Measurements from ENCODE around the gene PIK3AP1. TPM values are rescaled to one million over a fixed set of nuclear protein-coding genes. Genes with fewer than 3 reads are reported as not detected.

The PIK3AP1 gene
- polyA plus RNA-seq (2012; rRNA removed), result 0.07 and 0.08 TPM in 2 replicates
- 0.06 and 0.17 TPM in 2 replicates for polyA plus RNA-seq (2012; cell fraction: cytosol; rRNA removed)
- polyA plus RNA-seq (2012; cell fraction: nucleus; rRNA removed), result 0.02 TPM in 2 replicates

GRCh38 chr10:96720422-96721206, at the start of gene PIK3AP1:
PIK3AP1 (minus strand) TSS chr10:96720514; CDS start chr10:96720394, 120 bp downstream.
- TF ChIP-seq RCOR1 (IDR thresholded peaks at IDR 0.05; ENCODE audit: low read length), result no peak; the same call in 1 of the 2 replicates
- peak; percentile 51; the same call in 1 of the 2 replicates for TF ChIP-seq MXI1 (IDR thresholded peaks at IDR 0.05; ENCODE audit: low read depth, low read length)
- TF ChIP-seq NRF1 (IDR thresholded peaks at IDR 0.05; ENCODE audit: low read depth, low read length), result no peak
- no peak for TF ChIP-seq IRF3 (IDR thresholded peaks at IDR 0.05; ENCODE audit: low read depth, low read length)
- Histone ChIP-seq H3K9me3 (no peaks in the 10 kb centered on the region), H3K79me2 (ENCODE audit: insufficient read depth) (no peaks in the 10 kb centered on the region), H3K4me3 (ENCODE audit: low read depth in 2 of 2, low read length in 1 of 2) (peak within 1 kb of the TSS; percentile 52 to 59), H3K27ac (ENCODE audit: low read depth in 2 of 2, low read length in 1 of 2) (peak within 1 kb of the TSS in 1 of 2 experiments; percentile 45; a peak in 2 of 4 replicates), H4K20me1 (ENCODE audit: insufficient read depth) (no peaks in the 10 kb centered on the region), H2AFZ (ENCODE audit: low read depth) (0 out of 2 replicates have a peak within 1 kb of the TSS, but pooled peaks have one; percentile 51), H3K4me2 (peak within 1 kb of the TSS; percentile 88), H3K9ac (no peak within 1 kb of the TSS), H3K27me3 (ENCODE audit: insufficient read depth) (peaks cover 18% of the 10 kb centered on the region), H3K36me3 (replicated peaks in 1 of 2; ENCODE audit: control insufficient read depth in 1 of 2, insufficient read depth in 2 of 2, low read length in 1 of 2) (no peaks in the 10 kb centered on the region), H3K4me1 (ENCODE audit: control insufficient read depth in 1 of 2, insufficient read depth in 2 of 2, low read depth in 1 of 2, low read length in 1 of 2) (peaks cover 0 to 8% of the 10 kb centered on the region in 2 experiments; a peak in 1 of 4 replicates), H3F3A (replicated peaks; ENCODE audit: insufficient read depth) (no peaks in the 10 kb centered on the region), H3K9me2 (no peaks in the 10 kb centered on the region)
- ChIA-PET POLR2A (no interaction called here), CTCF (interaction anchor here (0.9 kb wide), 1 partner anchor 49 kb away, joined by 3 read pairs; no protein-coding TSS in a partner anchor)
- peak; percentile 88 for DNase-seq
- 40% methylated on average over 6 of the region's 52 CpGs for WGBS (ENCODE audit: low lambda C conversion rate)

GRCh38 chr10:96768136-96768535, 47.8 kb upstream of the PIK3AP1 start:
- DNase-seq, result no peak
- Histone ChIP-seq H3K36me3 (replicated peaks in 1 of 2; ENCODE audit: control insufficient read depth in 1 of 2, insufficient read depth in 2 of 2, low read length in 1 of 2) (no peaks in the 10 kb centered on the region), H3K4me2 (no peak overlapping the region), H3K4me1 (ENCODE audit: control insufficient read depth in 1 of 2, insufficient read depth in 2 of 2, low read depth in 1 of 2, low read length in 1 of 2) (peaks cover 0 to 7% of the 10 kb centered on the region in 2 experiments; a peak in 1 of 4 replicates), H3K4me3 (ENCODE audit: low read depth in 2 of 2, low read length in 1 of 2) (no peak overlapping the region), H3K9ac (no peak overlapping the region), H3K27me3 (ENCODE audit: insufficient read depth) (no peaks in the 10 kb centered on the region), H3K9me2 (no peaks in the 10 kb centered on the region), H4K20me1 (ENCODE audit: insufficient read depth) (no peaks in the 10 kb centered on the region), H3K79me2 (ENCODE audit: insufficient read depth) (no peaks in the 10 kb centered on the region), H3F3A (replicated peaks; ENCODE audit: insufficient read depth) (no peaks in the 10 kb centered on the region), H2AFZ (ENCODE audit: low read depth) (no peak overlapping the region), H3K27ac (ENCODE audit: low read depth in 2 of 2, low read length in 1 of 2) (no peak overlapping the region), H3K9me3 (no peaks in the 10 kb centered on the region)
- 83% methylated on average over 11 of the region's 11 CpGs for WGBS (ENCODE audit: low lambda C conversion rate)
- TF ChIP-seq USF1 (IDR thresholded peaks at IDR 0.05; ENCODE audit: borderline replicate concordance, low read depth) (no peak), FOXJ3 (CRISPR knock-in tag; IDR thresholded peaks at IDR 0.05) (no peak), JUND (IDR thresholded peaks at IDR 0.05) (no peak), TAF1 (IDR thresholded peaks at IDR 0.05; ENCODE audit: borderline replicate concordance, low read depth, low read length) (no peak)
- ChIA-PET CTCF (interaction anchor here (2.0 kb wide), 1 partner anchor 257 kb away, joined by 6 read pairs; no protein-coding TSS in a partner anchor), POLR2A (no interaction called here)
